ENCODE results near the gene UBXN11.
"Not testable (repeated sequence)": the region's sequence is repeated elsewhere in the genome, so short reads cannot be mapped to it uniquely, and the experiment has no call there.

Gene UBXN11

GRCh38 chr1:26295194-26296138, 11.0 kb downstream of the UBXN11 start:
- Histone ChIP-seq H3K9me2 (ENCODE audit: low read depth, low read length) (no peaks in the 10 kb centered on the region), H3K9ac (ENCODE audit: low read length) (no peak overlapping the region), H3K79me2 (ENCODE audit: insufficient read depth, low read length) (no peaks in the 10 kb centered on the region), H3K36me3 (ENCODE audit: insufficient read depth, low read length) (peaks cover 35% of the 10 kb centered on the region; the same call in 1 of the 2 replicates), H3K4me3 (ENCODE audit: low read depth, low read length, poor library complexity, severe bottlenecking) (no peak overlapping the region), H3K27ac (ENCODE audit: low read depth, low read length, poor library complexity, severe bottlenecking) (no peak overlapping the region), H3F3A (ENCODE audit: insufficient read depth, low read length) (peaks cover under 1% of the 10 kb centered on the region; the same call in 1 of the 2 replicates), H3K27me3 (ENCODE audit: insufficient read depth, low read length) (no peaks in the 10 kb centered on the region), H3K9me3 (ENCODE audit: low read length) (no peaks in the 10 kb centered on the region), H3K4me1 (ENCODE audit: insufficient read depth, low read length, severe bottlenecking) (peaks cover 47% of the 10 kb centered on the region), H3K4me2 (ENCODE audit: low read length) (no peak overlapping the region), H4K20me1 (ENCODE audit: insufficient read depth, low read length) (no peaks in the 10 kb centered on the region), H2AFZ (ENCODE audit: low read length) (no peak overlapping the region)
- no peak for TF ChIP-seq EZH2 (IDR thresholded peaks at IDR 0.05; ENCODE audit: borderline replicate concordance, low read length)
- TF ChIP-seq, protein P1, sequence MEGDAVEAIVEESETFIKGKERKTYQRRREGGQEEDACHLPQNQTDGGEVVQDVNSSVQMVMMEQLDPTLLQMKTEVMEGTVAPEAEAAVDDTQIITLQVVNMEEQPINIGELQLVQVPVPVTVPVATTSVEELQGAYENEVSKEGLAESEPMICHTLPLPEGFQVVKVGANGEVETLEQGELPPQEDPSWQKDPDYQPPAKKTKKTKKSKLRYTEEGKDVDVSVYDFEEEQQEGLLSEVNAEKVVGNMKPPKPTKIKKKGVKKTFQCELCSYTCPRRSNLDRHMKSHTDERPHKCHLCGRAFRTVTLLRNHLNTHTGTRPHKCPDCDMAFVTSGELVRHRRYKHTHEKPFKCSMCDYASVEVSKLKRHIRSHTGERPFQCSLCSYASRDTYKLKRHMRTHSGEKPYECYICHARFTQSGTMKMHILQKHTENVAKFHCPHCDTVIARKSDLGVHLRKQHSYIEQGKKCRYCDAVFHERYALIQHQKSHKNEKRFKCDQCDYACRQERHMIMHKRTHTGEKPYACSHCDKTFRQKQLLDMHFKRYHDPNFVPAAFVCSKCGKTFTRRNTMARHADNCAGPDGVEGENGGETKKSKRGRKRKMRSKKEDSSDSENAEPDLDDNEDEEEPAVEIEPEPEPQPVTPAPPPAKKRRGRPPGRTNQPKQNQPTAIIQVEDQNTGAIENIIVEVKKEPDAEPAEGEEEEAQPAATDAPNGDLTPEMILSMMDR (IDR thresholded peaks at IDR 0.05; ENCODE audit: low read length), result no peak

- TF ChIP-seq EZH2 (IDR thresholded peaks at IDR 0.05; ENCODE audit: borderline replicate concordance, low read length), result no peak
- TF ChIP-seq, protein P1 (IDR thresholded peaks at IDR 0.05; ENCODE audit: low read length), result no peak
- no peak overlapping the region for H3K4me3 ChIP-seq (ENCODE audit: low read depth, low read length, poor library complexity, severe bottlenecking)
- H3K4me1 ChIP-seq (ENCODE audit: insufficient read depth, low read length, severe bottlenecking), result peaks cover 47% of the 10 kb centered on the region
- H3K4me2 ChIP-seq (ENCODE audit: low read length), result no peak overlapping the region
- H3K36me3 ChIP-seq (ENCODE audit: insufficient read depth, low read length), result peaks cover 35% of the 10 kb centered on the region; the same call in 1 of the 2 replicates
- no peaks in the 10 kb centered on the region for H3K27me3 ChIP-seq (ENCODE audit: insufficient read depth, low read length)
- H3K79me2 ChIP-seq (ENCODE audit: insufficient read depth, low read length), result no peaks in the 10 kb centered on the region
- no peaks in the 10 kb centered on the region for H4K20me1 ChIP-seq (ENCODE audit: insufficient read depth, low read length)
- H2AFZ ChIP-seq (ENCODE audit: low read length), result no peak overlapping the region
- H3K9ac ChIP-seq (ENCODE audit: low read length), result no peak overlapping the region
- no peaks in the 10 kb centered on the region for H3K9me2 ChIP-seq (ENCODE audit: low read depth, low read length)
- H3K27ac ChIP-seq (ENCODE audit: low read depth, low read length, poor library complexity, severe bottlenecking), result no peak overlapping the region
- peaks cover 5% of the 10 kb centered on the region; the same call in 1 of the 2 replicates for H3F3A ChIP-seq (ENCODE audit: insufficient read depth, low read length)
- no peaks in the 10 kb centered on the region for H3K9me3 ChIP-seq (ENCODE audit: low read length)
Observed at GRCh38 chr1:26293911-26294463, 12.4 kb downstream of the UBXN11 start.

- H3K4me2 ChIP-seq (ENCODE audit: low read length); H3K9me2 ChIP-seq (ENCODE audit: low read depth, low read length); H3K4me3 ChIP-seq (ENCODE audit: low read depth, low read length, poor library complexity, severe bottlenecking); H4K20me1 ChIP-seq (ENCODE audit: insufficient read depth, low read length); H3K79me2 ChIP-seq (ENCODE audit: insufficient read depth, low read length); H3K27me3 ChIP-seq (ENCODE audit: insufficient read depth, low read length); H3K9me3 ChIP-seq (ENCODE audit: low read length); H2AFZ ChIP-seq (ENCODE audit: low read length); H3K9ac ChIP-seq (ENCODE audit: low read length): not testable (repeated sequence)
- Histone ChIP-seq H3K27ac (ENCODE audit: low read depth, low read length, poor library complexity, severe bottlenecking) (peak overlapping the region; percentile 100), H3K36me3 (ENCODE audit: insufficient read depth, low read length) (peaks cover 30% of the 10 kb centered on the region; the same call in 1 of the 2 replicates), H3K4me1 (ENCODE audit: insufficient read depth, low read length, severe bottlenecking) (peaks cover 48% of the 10 kb centered on the region), H3F3A (ENCODE audit: insufficient read depth, low read length) (peaks cover 16% of the 10 kb centered on the region; the same call in 1 of the 2 replicates)
Observed at GRCh38 chr1:26292735-26293134, 13.7 kb downstream of the UBXN11 start.
